ENCODE measurements around the gene TMEM163.
A peak's percentile ranks its signal among the peaks of the same experiment; 100 is the strongest.

TMEM163 gene

GRCh38 chr2:134693359-134694330 is 25.2 kb downstream of the TMEM163 start:
- no peak for DNase-seq (ENCODE audit: low read depth in 2 of 2)

- no peak for DNase-seq (ENCODE audit: low read depth in 2 of 2)
These were observed 26.3 kb downstream of the TMEM163 start for GRCh38 chr2:134692499-134692898.

- no peak for DNase-seq (ENCODE audit: low read depth in 2 of 2)
These were observed 28.1 kb downstream of the TMEM163 start for GRCh38 chr2:134690629-134691215.

DNA sequence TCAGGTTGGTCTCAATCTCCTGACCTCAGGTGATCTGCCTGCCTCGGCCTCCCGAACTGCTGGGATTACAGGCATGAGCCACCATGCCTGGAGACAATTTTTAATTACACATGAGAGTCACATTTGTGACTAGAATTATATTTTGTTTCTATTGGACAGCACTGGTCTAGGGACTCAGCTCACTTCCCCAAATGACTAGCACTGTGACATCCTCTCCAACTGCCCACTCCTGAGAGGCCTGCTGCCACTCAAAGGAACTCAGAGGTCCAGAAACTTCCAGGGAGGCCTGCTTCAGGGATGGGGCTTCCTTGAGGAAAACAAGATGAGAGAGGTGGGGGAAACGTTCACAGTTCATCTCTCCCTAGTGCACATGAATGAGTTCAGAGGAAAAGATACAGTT is 29.5 kb downstream of the TMEM163 start:
- no peak for DNase-seq (ENCODE audit: low read depth in 2 of 2)

GRCh38 chr2:134685967-134686366 is 32.8 kb downstream of the TMEM163 start:
- no peak for DNase-seq (ENCODE audit: low read depth in 2 of 2)

DNA sequence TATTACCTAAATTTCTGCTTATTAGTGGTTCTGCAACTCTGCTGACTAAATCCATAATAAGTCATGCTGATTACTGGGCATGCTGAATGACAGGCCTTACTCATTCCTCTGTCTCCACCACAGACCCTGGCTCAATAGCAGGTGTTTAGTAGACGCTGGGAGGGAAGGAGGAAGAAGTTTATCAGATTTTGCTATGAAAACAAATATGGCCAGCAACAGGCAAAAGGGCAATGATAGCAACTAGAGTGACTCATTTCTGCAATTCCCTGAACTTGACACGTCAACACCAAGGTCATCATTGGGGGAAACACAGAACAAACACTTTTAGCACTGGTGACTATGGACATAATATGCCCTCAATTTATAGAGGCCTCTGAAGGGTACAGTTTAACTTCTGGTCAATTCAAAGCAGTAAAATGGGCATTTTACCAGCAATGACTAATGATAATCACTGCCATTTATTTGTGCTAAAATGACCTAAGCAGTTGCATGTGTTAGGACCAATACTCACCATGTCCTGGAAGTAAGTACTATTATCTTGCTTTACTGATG is 35.2 kb downstream of the TMEM163 start:
- DNase-seq (ENCODE audit: low read depth in 2 of 2) = no peak

DNA sequence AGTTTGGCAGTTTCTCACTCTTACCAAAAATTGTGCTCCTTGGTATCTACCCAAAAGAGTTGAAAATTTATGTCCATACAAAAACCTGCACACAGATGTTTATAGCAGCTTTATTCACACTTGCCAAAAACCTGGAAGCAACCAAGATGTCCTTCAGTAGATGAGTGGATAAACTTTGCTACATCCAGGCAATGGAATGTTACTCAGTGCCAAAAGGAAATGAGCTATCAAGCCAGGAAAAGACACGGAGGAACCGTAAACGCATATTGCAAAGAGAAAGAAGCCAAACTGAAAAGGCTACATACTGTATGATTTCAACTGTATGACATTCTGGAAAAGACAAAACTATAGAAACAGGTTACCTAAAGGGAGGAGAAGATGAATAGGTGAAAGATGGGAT is 36.1 kb downstream of the TMEM163 start:
- DNase-seq (ENCODE audit: low read depth in 2 of 2) = no peak

GRCh38 chr2:134681201-134681600 is 37.6 kb downstream of the TMEM163 start:
- no peak for DNase-seq (ENCODE audit: low read depth in 2 of 2)

- peak in 1 of 2 donors; percentile 33 for DNase-seq (ENCODE audit: low read depth in 2 of 2)
These were observed 39.1 kb downstream of the TMEM163 start for GRCh38 chr2:134679745-134680144.

GRCh38 chr2:134679294-134679693 is 39.5 kb downstream of the TMEM163 start:
- DNase-seq (ENCODE audit: low read depth in 2 of 2) = no peak

- DNase-seq (ENCODE audit: low read depth in 2 of 2) = no peak
These were observed 40.7 kb downstream of the TMEM163 start for GRCh38 chr2:134677856-134678756.

DNA sequence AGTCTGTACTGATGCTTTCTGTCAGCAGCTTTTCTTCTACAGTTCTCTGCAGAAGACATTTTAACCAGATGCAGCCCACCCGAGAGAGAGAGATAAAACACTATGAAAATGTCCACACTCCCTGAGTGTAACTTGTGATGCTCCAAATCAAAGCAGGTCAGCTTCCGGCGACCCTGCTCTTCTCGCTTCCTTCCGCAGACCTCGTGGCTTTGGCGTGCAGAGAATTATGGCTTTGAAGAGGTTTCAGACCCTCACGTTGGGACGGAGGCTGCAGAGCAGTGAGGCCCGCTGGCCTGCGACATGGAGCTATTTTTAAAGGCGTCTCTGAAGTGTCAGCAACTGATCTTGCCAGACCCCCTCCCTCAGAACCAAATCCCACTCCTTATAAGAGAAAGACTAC is 41.8 kb downstream of the TMEM163 start:
- no peak for DNase-seq (ENCODE audit: low read depth in 2 of 2)

GRCh38 chr2:134675314-134675713 is 43.5 kb downstream of the TMEM163 start:
- DNase-seq (ENCODE audit: low read depth in 2 of 2) = no peak

DNA sequence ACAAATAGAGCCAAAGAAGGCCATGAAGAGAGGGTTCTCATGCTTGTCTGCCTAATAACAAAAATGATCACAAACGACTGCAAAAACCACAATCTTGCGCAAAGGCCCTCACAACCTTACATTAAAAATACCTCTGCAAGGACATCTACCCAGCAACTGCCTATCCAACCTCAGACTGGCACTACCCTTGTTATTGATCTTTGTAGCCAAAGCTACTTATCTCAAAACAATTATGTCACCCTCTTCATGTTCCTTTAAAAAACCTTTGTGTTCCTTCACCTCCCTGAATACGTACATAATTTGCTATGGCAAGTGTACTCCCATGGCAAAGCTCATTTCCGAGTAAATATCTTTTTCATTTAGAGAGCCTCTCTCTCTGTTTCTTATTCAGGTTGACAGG is 44.1 kb downstream of the TMEM163 start:
- no peak for DNase-seq (ENCODE audit: low read depth in 2 of 2)

DNA sequence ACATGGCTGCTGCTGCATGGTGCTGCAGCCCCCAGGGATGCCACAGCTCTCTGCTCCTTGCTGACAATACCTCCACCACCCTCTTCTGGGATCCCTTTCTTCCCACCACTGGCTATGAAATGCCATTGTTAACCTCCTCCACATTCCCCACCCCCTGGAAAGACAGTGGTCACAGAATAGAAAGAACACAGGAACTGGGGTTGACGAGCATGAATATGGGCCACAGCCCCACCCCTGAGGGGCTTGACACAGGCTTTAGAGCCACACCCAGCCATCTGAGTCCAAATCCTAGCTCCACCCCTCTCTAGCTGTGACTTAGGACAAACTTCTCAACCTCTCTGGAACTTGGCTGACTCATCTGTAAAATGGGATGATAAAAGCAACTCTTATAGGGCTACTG is 47.3 kb downstream of the TMEM163 start:
- no peak for DNase-seq (ENCODE audit: low read depth in 2 of 2)

GRCh38 chr2:134670955-134671354 is 47.8 kb downstream of the TMEM163 start:
- DNase-seq (ENCODE audit: low read depth in 2 of 2) = no peak

GRCh38 chr2:134669731-134670669 is 48.8 kb downstream of the TMEM163 start:
- peak; percentile 15 to 47 for DNase-seq (ENCODE audit: low read depth in 2 of 2)

DNA sequence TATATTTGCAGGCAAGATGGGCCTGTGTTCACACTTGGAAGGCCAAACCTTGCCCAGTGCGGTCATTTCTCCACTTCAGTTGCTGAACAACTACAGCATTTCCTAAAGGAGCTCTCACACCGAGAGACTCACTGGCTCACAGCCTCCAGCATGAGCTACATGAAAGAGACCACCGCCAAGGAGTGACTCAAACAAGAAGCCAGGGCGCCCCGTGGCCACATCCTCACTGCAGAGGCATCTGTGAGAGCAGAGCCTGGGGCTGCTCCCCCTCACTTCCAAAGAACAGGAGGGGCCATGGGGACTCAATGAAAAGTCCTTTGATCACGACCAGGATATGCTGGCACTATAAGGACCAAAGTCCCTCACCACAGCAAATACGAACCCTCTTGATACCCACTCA is 50.0 kb downstream of the TMEM163 start:
- peak; percentile 47 to 77 for DNase-seq (ENCODE audit: low read depth in 2 of 2)

GRCh38 chr2:134667541-134667940 is 51.3 kb downstream of the TMEM163 start:
- no peak for DNase-seq (ENCODE audit: low read depth in 2 of 2)

- DNase-seq (ENCODE audit: low read depth in 2 of 2) = no peak
These were observed 51.7 kb downstream of the TMEM163 start for GRCh38 chr2:134667081-134667480.

Data from stimulated activated CD8-positive, alpha-beta memory T cell treated with anti-CD3 and anti-CD28 coated beads, Interleukin-7, amount 100 ng/mL, for 4 hours (primary cell).